Hematopoietic multipotent progenitor cell (in vitro differentiated cells): ENCODE measurements around the gene ZNF536. TPM values are rescaled to one million over a fixed set of nuclear protein-coding genes. Genes with fewer than 3 reads are reported as not detected.
"Not testable (repeated sequence)": the region's sequence is repeated elsewhere in the genome, so short reads cannot be mapped to it uniquely, and the experiment has no call there.

Experiments used
- DNase-seq, 3 donors: peaks; one replicate each; pipeline ENCODE4 v3.0.0-alpha.2; 2011 to 2015; ENCODE audit warnings: low read depth in 2 of 3, low spot score in 2 of 3
- total RNA-seq: library from RNA; depleted of rRNA; stranded (reverse); fragments of >200 nt; gene quantifications from one replicate; pipeline ENCODE4 v1.2.3, GENCODE V29; 2012

The ZNF536 gene
- total RNA-seq, 1 donor = under 0.01 TPM

GRCh38 chr19:30442674-30443073, 70.5 kb downstream of the ZNF536 start:
- no peak for DNase-seq

GRCh38 chr19:30443531-30444252, 71.5 kb downstream of the ZNF536 start:
- no peak for DNase-seq

- no peak for DNase-seq
These were observed 72.1 kb downstream of the ZNF536 start for GRCh38 chr19:30444253-30444671.

GRCh38 chr19:30444686-30445232, 72.6 kb downstream of the ZNF536 start:
- DNase-seq = no peak

- DNase-seq = no peak
These were observed 73.2 kb downstream of the ZNF536 start for GRCh38 chr19:30445385-30445784.

- DNase-seq = not testable (repeated sequence)
These were observed 73.9 kb downstream of the ZNF536 start for GRCh38 chr19:30446120-30446519.

- no peak for DNase-seq
These were observed 74.8 kb downstream of the ZNF536 start for GRCh38 chr19:30446850-30447552.

GRCh38 chr19:30447553-30447870, 75.3 kb downstream of the ZNF536 start:
- DNase-seq = no peak

GRCh38 chr19:30448386-30449077, 76.3 kb downstream of the ZNF536 start:
- no peak for DNase-seq

GRCh38 chr19:30449078-30449590, 77.0 kb downstream of the ZNF536 start:
- DNase-seq = no peak

GRCh38 chr19:30449673-30450072, 77.5 kb downstream of the ZNF536 start:
- no peak for DNase-seq

GRCh38 chr19:30450100-30450499, 77.9 kb downstream of the ZNF536 start:
- DNase-seq = peak in 2 of 3 donors; percentile 72 to 93

- no peak for DNase-seq
These were observed 78.7 kb downstream of the ZNF536 start for GRCh38 chr19:30450835-30451321.

- DNase-seq = no peak
These were observed 80.7 kb downstream of the ZNF536 start for GRCh38 chr19:30452931-30453330.

- DNase-seq = no peak
These were observed 81.6 kb downstream of the ZNF536 start for GRCh38 chr19:30453743-30454142.

- DNase-seq = no peak
These were observed 83.7 kb downstream of the ZNF536 start for GRCh38 chr19:30455881-30456280.

GRCh38 chr19:30457484-30457883, 85.3 kb downstream of the ZNF536 start:
- no peak for DNase-seq

- DNase-seq = no peak
These were observed 87.7 kb downstream of the ZNF536 start for GRCh38 chr19:30459859-30460258.

- DNase-seq = no peak
These were observed 92.0 kb downstream of the ZNF536 start for GRCh38 chr19:30464162-30464561.

- DNase-seq = not testable (repeated sequence)
These were observed 94.4 kb downstream of the ZNF536 start for GRCh38 chr19:30466598-30466997.

GRCh38 chr19:30467239-30467638, 95.1 kb downstream of the ZNF536 start:
- DNase-seq = no peak
